Urinary bladder (tissue), 4 donors: ENCODE results near the gene SP1. TPM values are rescaled to one million over a fixed set of nuclear protein-coding genes. Genes with fewer than 3 reads are reported as not detected.
A peak's percentile ranks its signal among the peaks of the same experiment; 100 is the strongest.
"Not testable (repeated sequence)": the region's sequence is repeated elsewhere in the genome, so short reads cannot be mapped to it uniquely, and the experiment has no call there.

ENCODE experiments used
- DNase-seq: peaks from one replicate; pipeline ENCODE4 v3.0.0-alpha.2; 2015; ENCODE audit errors: extremely low spot score
- H3K27ac ChIP-seq: one replicate; pipeline ENCODE4 v1.5.1; 2013; ENCODE audit warnings: low read depth, mild to moderate bottlenecking, moderate library complexity
- H3K36me3 ChIP-seq: one replicate; pipeline ENCODE4 v1.6.1; 2013; ENCODE audit warnings: mild to moderate bottlenecking, moderate library complexity; ENCODE audit not compliant: insufficient read depth
- H3K4me1 ChIP-seq: one replicate; pipeline ENCODE4 v1.6.1; 2013; ENCODE audit warnings: mild to moderate bottlenecking, moderate library complexity; ENCODE audit not compliant: insufficient read depth
- H3K4me3 ChIP-seq: one replicate; pipeline ENCODE4 v1.5.1; 2013; ENCODE audit warnings: low read depth, low read length
- WGBS: extraction: QIAGEN DNeasy Blood & Tissue Kit; methylation state at CpG from one replicate; pipeline ENCODE4 v1.1.7; 2013; 5-methylcytosine and 5-hydroxymethylcytosine counted together
- polyA plus RNA-seq: library from polyadenylated mRNA; stranded (reverse); fragments of 200-250 nt; gene quantifications from one replicate; pipeline ENCODE4 v1.2.3, GENCODE V29; 2013
- total RNA-seq: library from RNA; depleted of rRNA; stranded (reverse); fragments of >200 nt; gene quantifications from one replicate; pipeline ENCODE4 v1.2.3, GENCODE V29; 2014
- donor health status: healthy with polysubstance abuse.
- donor health status: healthy.

The SP1 gene
- total and polyA plus RNA-seq, 2 donors, result 32.4 to 60.5 TPM

DNA sequence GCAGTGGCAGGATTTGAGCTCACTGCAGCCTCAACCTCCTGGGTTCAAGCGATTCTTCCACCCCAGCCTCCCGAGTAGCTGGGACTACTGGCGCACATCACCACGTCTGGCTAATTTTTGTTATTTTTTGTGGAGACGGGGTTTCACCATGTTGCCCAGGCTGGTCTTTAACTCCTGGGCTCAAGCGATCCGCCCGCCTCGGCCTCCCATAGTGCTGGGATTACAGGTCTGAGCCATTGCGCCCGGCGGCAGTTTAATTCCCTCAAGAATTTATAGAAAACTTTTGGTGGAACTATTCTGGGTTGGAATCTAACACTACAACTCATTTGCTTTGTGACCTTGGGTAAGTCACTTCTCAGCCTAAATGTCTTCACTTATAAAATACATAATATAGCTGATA is 1.8 kb upstream of the SP1 start:
- Histone ChIP-seq H3K4me1 (peaks cover 4% of the 10 kb centered on the region), H3K4me3 (no peak overlapping the region), H3K27ac (no peak overlapping the region), H3K36me3 (peaks cover 3% of the 10 kb centered on the region)
- DNase-seq, result no peak
- 97% methylated on average over 12 of the region's 12 CpGs for WGBS

DNA sequence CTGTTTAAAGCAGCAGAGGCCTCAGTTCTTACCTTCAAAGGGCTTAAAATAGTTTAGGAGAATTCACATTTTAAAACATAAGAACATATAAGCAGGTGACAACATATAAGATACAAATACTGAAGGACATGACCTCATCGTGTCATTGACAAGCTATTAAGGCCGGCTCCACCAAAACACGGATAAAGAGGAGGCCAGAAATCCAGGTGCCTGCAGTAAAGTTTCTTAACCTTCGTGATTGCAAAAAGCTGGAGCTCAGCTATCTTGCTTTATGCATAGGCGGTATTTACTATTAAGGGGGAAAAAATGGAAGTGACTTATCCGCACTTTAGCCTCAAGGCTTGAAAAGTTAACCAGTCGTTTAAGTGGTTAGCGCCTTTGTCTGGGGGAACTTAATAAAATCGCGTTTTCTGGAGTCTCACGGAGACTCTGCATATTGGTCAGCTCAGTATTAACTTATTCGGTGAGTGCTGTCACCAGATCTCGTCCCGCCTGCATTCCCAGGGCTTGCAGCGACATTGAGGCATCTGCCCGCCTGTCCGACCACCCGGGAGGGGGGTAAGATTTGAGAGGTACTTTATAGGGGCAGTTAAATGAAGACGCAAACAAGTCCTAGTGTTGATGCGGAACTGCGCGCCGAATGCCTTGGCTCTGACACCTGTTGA is 1.1 kb upstream of the SP1 start:
- Histone ChIP-seq H3K36me3 (peaks cover 5% of the 10 kb centered on the region), H3K27ac (peak overlapping the region; percentile 84), H3K4me1 (peaks cover 4% of the 10 kb centered on the region), H3K4me3 (peak overlapping the region; percentile 36)
- WGBS, result 12% methylated on average over 23 of the region's 23 CpGs
- no peak for DNase-seq

DNA sequence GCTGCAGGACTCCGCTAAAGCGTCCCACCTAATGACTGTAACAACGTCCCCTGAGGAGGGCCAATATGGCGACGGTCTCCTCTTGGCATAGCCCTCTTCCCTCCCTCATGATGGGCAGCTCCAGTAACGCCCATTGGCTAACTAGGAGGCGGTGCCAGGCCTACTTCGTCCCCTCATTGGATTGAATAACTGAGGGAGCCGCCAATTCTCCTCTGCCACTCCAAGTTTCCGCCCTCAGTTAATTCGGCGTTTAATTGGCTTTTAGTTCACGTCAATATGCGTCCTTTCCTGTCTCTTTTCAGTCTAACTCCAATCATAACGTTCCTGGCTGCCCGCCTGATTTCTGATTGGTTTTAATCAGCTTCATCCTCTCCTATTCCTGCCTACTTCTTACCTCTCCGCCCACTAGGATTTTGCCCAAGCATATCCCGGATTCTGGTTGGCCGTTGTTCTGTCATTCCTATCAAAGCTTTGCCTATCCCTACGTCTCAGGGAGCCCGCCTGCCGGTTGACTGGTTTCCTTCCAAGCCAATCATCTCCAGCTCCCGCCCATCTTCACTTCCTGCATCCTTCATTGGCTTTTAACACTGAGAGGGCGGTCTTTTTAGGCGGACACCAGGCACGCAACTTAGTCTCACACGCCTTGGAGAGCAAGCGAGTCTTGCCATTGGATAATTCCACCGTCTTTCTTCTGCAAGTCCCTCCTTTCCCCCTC is 430 bp upstream of the SP1 start:
- H3K4me3 ChIP-seq, result peak overlapping the region; percentile 36
- WGBS, result under 1% methylated on average over 29 of the region's 29 CpGs
- H3K4me1 ChIP-seq, result peaks cover 4% of the 10 kb centered on the region
- peaks cover 5% of the 10 kb centered on the region for H3K36me3 ChIP-seq
- DNase-seq, result peak; percentile 100
- peak overlapping the region; percentile 84 for H3K27ac ChIP-seq

DNA sequence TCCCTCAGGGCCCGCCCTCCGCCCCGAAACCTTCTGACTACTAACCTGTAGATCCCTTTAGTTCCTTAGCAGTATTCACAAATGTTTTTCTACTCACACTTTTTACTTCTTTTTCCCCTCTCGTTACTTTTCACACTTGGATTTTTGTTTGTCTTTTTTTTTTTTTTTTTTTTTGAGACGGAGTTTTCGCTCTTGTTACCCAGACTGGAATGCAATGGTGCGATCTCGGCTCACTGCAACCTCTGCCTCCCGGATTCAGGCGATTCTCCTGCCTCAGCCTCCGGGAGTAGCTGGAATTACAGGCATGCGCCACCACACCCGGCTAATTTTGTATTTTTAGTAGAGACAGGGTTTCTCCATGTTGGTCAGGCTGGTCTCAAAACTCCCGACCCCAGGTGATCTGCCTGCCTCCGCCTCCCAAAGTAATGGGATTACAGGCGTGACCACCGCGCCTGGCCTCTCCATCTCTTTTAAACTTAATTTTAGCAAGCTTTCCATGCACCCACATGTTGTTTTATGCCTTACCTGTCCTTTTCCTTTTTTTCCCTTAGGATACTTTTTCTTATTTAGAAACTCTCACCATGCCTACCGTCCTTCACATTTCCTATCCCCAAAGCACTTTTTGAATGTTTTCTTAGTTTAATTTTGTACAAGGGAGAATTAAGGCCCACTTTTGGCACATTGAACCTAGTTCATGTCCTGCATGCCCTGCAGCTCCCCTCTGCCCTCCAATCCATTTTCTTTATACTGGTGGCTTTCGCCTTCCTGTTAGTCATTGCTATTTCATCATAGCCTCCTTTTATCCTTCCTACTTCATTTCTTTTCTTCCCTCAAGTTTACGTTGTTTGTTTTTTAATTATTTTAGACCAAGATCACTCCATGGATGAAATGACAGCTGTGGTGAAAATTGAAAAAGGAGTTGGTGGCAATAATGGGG is 1.1 kb downstream of the SP1 start:
- H3K36me3 ChIP-seq, result peaks cover 6% of the 10 kb centered on the region
- WGBS, result 12% methylated on average over 21 of the region's 21 CpGs
- H3K4me1 ChIP-seq, result peaks cover 4% of the 10 kb centered on the region
- DNase-seq, result no peak
- peak overlapping the region; percentile 80 for H3K4me3 ChIP-seq
- peak overlapping the region; percentile 86 for H3K27ac ChIP-seq

DNA sequence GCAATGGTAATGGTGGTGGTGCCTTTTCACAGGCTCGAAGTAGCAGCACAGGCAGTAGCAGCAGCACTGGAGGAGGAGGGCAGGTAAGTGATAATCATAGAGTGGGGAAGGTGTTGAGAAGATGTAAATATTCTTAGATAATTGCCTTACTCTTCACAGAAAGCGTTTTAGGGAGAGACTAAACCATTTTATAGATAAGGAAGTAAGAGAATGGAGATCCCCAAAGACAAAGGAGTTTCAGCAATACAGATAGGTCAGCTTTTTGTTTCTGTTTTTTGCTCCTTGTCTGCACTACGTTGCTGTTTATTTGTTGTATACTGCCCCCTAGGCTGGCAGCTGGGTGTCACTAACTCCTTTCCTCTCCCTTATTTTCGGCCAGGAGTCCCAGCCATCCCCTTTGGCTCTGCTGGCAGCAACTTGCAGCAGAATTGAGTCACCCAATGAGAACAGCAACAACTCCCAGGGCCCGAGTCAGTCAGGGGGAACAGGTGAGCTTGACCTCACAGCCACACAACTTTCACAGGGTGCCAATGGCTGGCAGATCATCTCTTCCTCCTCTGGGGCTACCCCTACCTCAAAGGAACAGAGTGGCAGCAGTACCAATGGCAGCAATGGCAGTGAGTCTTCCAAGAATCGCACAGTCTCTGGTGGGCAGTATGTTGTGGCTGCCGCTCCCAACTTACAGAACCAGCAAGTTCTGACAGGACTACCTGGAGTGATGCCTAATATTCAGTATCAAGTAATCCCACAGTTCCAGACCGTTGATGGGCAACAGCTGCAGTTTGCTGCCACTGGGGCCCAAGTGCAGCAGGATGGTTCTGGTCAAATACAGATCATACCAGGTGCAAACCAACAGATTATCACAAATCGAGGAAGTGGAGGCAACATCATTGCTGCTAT is 2.0 kb downstream of the SP1 start:
- DNase-seq, result no peak

DNA sequence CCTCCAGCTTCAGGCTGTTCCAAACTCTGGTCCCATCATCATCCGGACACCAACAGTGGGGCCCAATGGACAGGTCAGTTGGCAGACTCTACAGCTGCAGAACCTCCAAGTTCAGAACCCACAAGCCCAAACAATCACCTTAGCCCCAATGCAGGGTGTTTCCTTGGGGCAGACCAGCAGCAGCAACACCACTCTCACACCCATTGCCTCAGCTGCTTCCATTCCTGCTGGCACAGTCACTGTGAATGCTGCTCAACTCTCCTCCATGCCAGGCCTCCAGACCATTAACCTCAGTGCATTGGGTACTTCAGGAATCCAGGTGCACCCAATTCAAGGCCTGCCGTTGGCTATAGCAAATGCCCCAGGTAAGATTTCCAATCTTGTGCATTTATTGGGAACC is 3.3 kb downstream of the SP1 start:
- no peak overlapping the region for H3K27ac ChIP-seq
- no peak for DNase-seq
- peaks cover 7% of the 10 kb centered on the region for H3K36me3 ChIP-seq
- peak overlapping the region; percentile 23 for H3K4me3 ChIP-seq
- WGBS, result 77% methylated on average over 2 of the region's 2 CpGs
- peaks cover 4% of the 10 kb centered on the region for H3K4me1 ChIP-seq

More for the DNA sequence above, 2.0 kb downstream of the SP1 start:
- Histone ChIP-seq H3K4me1 (peaks cover 4% of the 10 kb centered on the region), H3K4me3 (no peak overlapping the region), H3K36me3 (peaks cover 7% of the 10 kb centered on the region), H3K27ac (peak overlapping the region; percentile 86)
- 45% methylated on average over 9 of the region's 9 CpGs for WGBS

DNA sequence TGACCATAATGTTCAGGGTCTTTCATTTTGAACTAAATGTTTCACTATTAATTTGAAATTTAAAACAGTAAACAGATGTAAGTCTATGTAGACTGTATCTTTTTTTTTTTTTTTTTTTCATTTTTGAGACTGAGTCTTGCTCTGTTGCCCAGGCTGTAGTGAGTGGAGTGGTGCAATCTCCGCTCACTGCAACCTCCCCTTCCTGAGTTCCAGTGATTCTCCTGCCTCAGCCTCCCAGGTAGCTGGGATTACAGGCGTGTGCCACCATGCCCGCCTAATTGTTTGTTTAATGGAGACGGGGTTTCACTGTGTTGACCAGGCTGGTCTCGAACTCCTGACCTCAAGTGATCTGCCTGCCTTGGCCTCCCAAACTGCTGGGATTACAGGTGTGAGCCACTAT is 6.4 kb downstream of the SP1 start:
- not testable (repeated sequence) for H3K27ac ChIP-seq, DNase-seq, H3K4me1 ChIP-seq, H3K36me3 ChIP-seq, H3K4me3 ChIP-seq
- 87% methylated on average over 5 of the region's 5 CpGs for WGBS

DNA sequence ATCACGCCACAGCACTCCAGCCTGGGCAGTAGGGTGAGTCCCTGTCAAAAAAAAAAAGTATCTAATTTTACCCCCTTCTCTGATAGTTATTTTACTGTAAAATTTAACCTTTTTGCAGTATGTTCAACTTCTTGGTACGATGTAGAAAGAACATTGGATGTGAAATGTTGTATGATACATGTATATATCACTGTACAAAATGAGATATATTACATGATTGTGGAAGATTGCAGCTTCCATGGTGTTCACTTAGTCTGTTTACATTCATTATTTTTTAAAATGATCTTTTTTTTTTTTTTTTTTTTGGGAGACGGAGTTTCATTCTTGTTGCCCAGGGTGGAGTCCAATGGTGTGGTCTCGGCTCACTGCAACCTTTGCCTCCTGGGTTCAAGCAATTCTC is 9.0 kb downstream of the SP1 start:
- no peak for DNase-seq
- peak overlapping the region; percentile 64 for H3K27ac ChIP-seq

DNA sequence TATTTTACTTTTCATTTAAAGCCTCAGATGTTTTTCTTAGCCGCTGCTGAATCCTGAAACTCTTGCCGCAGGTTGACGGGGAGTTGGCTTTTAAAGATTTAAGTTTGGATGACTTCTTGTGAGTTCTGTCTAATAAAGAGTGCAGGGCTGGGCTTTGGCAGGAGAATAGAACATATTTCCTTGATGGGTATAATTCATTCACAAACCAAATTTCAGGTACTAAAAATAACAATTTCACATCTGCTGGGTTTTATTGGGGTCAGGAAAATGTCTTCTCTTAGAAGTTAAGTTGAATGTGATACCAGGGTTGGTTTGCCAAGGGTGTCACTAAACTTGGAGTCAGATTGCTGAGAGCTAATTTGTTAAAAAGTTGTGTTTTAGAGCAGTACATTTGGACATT is 9.7 kb downstream of the SP1 start:
- H3K4me1 ChIP-seq, result no peaks in the 10 kb centered on the region
- no peak overlapping the region for H3K27ac ChIP-seq
- no peak for DNase-seq
- 33% methylated on average over 3 of the region's 3 CpGs for WGBS
- H3K4me3 ChIP-seq, result no peak overlapping the region
- H3K36me3 ChIP-seq, result peaks cover 2% of the 10 kb centered on the region

More for the DNA sequence above, 9.0 kb downstream of the SP1 start:
- H3K36me3 ChIP-seq, result peaks cover 2% of the 10 kb centered on the region
- no peak overlapping the region for H3K4me3 ChIP-seq
- 90% methylated on average over 4 of the region's 4 CpGs for WGBS
- no peaks in the 10 kb centered on the region for H3K4me1 ChIP-seq

DNA sequence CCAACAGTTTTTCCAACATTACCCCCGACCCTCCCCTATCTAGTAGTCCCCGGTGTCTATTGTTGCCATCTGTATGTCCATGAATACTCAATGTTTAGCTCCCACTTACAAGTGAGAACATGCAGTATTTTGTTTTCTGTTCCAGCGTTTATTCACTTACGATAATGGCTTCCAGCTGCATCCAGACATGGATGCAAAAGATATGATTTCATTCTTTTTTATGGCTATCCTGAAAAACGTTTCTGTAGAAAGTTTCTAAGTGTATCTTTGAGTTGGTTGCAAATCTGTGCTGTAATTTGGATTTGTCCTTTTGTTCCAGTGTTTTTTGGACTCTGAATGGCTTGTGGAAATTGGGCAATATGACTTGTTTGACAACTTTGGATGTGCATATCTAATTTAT is 11.7 kb downstream of the SP1 start:
- no peak overlapping the region for H3K4me3 ChIP-seq
- DNase-seq, result no peak
- no peak overlapping the region for H3K27ac ChIP-seq
- 31% methylated on average over 5 of the region's 5 CpGs for WGBS
- no peaks in the 10 kb centered on the region for H3K36me3 ChIP-seq
- no peaks in the 10 kb centered on the region for H3K4me1 ChIP-seq

DNA sequence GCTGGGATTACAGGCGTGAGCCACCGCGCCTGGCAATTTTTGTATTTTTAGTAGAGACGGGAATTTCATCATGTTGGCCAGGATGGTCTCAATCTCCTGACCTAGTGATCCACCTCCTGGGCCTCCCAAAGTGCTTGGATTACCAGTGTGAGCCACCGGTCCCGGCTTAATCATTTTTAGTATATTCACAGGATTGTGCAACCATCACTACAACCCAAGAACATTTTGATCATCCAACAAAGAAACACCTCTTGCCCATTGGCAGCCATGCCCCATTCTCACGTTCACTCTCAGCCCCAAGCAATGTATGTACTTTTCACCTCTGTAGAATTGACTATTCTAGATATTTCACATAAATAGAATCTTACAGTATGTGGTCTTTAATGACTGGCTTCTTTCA is 19.9 kb downstream of the SP1 start:
- 95% methylated on average over 7 of the region's 7 CpGs for WGBS
- DNase-seq, result no peak
- H3K4me1 ChIP-seq, result no peaks in the 10 kb centered on the region
- peaks cover 2% of the 10 kb centered on the region for H3K36me3 ChIP-seq
- no peak overlapping the region for H3K27ac ChIP-seq
- H3K4me3 ChIP-seq, result no peak overlapping the region

DNA sequence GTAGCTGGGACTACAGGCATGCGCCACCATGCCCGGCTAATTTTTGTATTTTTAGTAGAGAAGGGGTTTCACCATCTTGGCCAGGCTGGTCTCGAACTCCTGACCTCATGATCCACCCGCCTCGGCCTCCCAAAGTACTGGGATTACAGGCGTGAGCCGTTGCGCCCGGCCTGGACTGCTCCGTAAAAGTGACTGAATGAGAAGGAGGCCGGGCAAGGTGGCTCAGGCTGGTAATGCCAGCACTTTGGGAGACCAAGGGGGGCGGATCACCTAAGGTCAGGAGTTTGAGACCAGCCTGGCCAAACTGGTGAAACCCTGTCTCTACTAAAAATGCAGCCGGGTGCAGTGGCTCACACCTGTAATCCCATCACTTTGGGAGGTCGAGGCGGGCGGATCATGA is 22.4 kb downstream of the SP1 start:
- 95% methylated on average over 16 of the region's 16 CpGs for WGBS
- H3K4me1 ChIP-seq, DNase-seq, H3K36me3 ChIP-seq, H3K4me3 ChIP-seq, H3K27ac ChIP-seq: not testable (repeated sequence)

DNA sequence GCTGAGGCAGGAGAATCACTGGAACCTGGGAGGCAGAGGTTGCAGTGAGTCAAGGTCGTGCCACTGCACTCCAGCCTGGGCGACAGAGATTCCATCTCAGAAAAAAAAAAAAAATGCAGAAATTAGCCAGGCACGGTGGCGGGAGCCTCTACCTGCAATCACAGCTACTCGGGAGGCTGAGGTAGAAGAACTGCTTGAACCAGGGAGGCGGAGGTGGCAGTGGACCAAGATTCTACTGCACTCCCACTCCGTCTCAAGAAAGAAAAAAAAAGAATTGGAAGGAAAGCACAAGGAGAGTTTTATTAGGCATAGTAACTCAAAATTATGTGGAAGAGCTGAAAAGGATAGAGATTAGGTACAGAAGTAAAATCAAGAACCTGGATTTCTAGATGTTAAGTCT is 22.9 kb downstream of the SP1 start:
- DNase-seq, result no peak
- WGBS, result 73% methylated on average over 7 of the region's 7 CpGs

More for the DNA sequence above, 22.9 kb downstream of the SP1 start:
- peaks cover 6% of the 10 kb centered on the region for H3K36me3 ChIP-seq
- no peak overlapping the region for H3K27ac ChIP-seq
- no peaks in the 10 kb centered on the region for H3K4me1 ChIP-seq
- no peak overlapping the region for H3K4me3 ChIP-seq
